ENCODE measurements around the gene GTF3C1.

Gene GTF3C1

GRCh38 chr16:27503662-27504061 is 46.1 kb downstream of the GTF3C1 start:
- no peak overlapping the region for H3K4me3 ChIP-seq (ENCODE audit: low read depth, low read length)
- TF ChIP-seq CTCF (IDR thresholded peaks at IDR 0.05; ENCODE audit: low read depth, low read length, missing control alignments) = no peak
- DNase-seq (ENCODE audit: low read depth) = no peak

DNA sequence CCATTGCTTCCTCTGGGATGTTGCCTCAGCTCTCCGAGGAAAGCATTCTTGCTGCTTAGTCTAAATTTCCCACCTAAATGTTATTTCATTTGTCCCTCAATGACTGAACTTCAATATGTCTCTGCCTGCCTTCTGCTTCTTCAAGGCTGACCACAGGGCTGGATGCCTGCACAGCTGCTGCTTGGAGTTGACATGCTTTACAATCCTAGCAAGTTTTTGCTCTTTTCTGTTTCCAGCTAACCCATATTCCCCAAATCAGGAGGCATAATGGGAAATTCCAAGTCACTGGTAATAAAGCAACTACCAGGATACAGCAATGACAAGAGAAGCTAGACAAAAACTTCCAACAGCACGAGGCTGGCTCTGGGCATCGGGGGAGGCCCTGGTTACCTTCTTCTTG is 48.9 kb downstream of the GTF3C1 start:
- H3K4me3 ChIP-seq (ENCODE audit: low read depth, low read length) = no peak overlapping the region
- no peak for DNase-seq (ENCODE audit: low read depth)
- TF ChIP-seq CTCF (IDR thresholded peaks at IDR 0.05; ENCODE audit: low read depth, low read length, missing control alignments) = no peak

- DNase-seq (ENCODE audit: low read depth) = no peak
These were observed 50.1 kb downstream of the GTF3C1 start for GRCh38 chr16:27499659-27500055.

GRCh38 chr16:27498916-27499658 is 50.6 kb downstream of the GTF3C1 start:
- no peak overlapping the region for H3K4me3 ChIP-seq (ENCODE audit: low read depth, low read length)
- TF ChIP-seq CTCF (IDR thresholded peaks at IDR 0.05; ENCODE audit: low read depth, low read length, missing control alignments) = no peak
- DNase-seq (ENCODE audit: low read depth) = no peak

More at GRCh38 chr16:27499659-27500055, 50.1 kb downstream of the GTF3C1 start:
- H3K4me3 ChIP-seq (ENCODE audit: low read depth, low read length) = no peak overlapping the region
- TF ChIP-seq CTCF (IDR thresholded peaks at IDR 0.05; ENCODE audit: low read depth, low read length, missing control alignments) = no peak

GRCh38 chr16:27498031-27498825 is 51.5 kb downstream of the GTF3C1 start:
- DNase-seq (ENCODE audit: low read depth) = no peak
- no peak overlapping the region for H3K4me3 ChIP-seq (ENCODE audit: low read depth, low read length)
- no peak for TF ChIP-seq CTCF (IDR thresholded peaks at IDR 0.05; ENCODE audit: low read depth, low read length, missing control alignments)

DNA sequence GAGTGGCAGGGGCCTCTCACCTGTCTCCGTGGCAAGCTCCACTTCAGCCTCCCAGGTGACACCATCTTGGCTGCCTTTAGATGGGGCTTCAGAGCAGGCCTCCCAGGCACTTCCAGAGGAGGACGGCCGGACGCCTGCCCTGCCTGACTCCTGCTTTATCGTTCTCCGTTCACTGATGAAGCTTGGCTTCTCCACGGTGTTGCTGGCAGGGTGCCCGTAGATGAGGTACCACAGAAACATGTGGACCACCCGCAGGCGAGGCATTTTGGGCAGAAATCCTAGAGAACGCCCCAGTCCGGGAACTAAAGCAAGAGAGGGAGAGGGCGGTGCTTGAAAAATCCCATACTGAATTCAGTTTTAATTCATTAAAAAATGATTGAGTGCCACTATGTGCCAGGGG is 54.5 kb downstream of the GTF3C1 start:
- no peak for DNase-seq (ENCODE audit: low read depth)
- TF ChIP-seq CTCF (IDR thresholded peaks at IDR 0.05; ENCODE audit: low read depth, low read length, missing control alignments) = no peak
- H3K4me3 ChIP-seq (ENCODE audit: low read depth, low read length) = no peak overlapping the region
